ENCODE results near the gene CCDC59.
"Not testable (repeated sequence)": the region's sequence is repeated elsewhere in the genome, so short reads cannot be mapped to it uniquely, and the experiment has no call there.

CCDC59 gene, protein sequence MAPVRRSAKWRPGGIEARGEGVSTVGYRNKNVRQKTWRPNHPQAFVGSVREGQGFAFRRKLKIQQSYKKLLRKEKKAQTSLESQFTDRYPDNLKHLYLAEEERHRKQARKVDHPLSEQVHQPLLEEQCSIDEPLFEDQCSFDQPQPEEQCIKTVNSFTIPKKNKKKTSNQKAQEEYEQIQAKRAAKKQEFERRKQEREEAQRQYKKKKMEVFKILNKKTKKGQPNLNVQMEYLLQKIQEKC

DNA sequence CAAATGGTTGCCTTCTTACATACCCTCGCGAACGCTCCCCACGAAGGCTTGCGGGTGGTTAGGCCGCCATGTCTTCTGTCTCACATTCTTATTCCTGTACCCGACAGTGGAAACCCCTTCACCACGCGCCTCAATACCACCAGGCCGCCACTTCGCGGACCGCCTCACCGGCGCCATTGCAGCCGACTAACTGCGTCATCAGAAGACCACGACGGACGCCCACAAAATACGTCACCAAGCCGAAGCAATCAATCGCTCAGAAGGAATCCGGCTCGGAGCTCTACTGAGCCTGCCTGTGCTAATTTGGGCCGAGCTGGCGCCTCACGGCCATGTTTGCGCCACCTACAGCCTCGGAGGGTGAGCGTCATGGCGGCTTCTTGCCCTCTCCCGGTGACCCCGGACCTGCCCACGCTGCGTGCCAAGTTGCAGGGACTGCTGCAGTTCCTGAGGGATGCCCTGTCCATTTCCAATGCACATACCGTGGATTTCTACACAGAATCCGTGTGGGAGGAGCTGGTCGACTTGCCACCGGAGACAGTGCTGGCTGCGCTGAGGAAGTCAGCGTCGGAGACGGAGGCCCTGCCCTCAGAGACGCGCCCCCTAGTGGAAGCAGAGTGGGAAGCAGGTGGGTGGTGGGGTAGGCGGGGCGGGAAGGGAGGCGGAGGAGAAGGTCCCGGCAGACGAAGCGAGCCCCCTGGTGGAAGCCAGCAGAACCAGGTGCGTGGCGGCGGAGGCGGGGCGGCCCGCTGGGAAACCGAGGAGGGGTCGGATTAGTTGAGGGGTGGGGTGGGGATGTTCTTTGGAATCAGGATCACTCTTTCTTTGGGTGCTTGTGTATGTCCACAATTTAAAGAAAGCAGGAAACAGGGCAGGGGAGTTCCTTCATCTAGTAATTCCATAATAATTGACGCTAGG, at the start of gene CCDC59, which contains the start of gene METTL25:
Gene CCDC59, minus strand, starts transcription at position 188 of the 915 bp plus-strand sequence. Its CDS starts 11 bp downstream, at position 177.
Gene METTL25, plus strand, starts transcription at position 330 of the 915 bp plus-strand sequence. Its CDS starts 37 bp downstream, at position 367.
- DNase-seq = peak; percentile 97 to 99

DNA sequence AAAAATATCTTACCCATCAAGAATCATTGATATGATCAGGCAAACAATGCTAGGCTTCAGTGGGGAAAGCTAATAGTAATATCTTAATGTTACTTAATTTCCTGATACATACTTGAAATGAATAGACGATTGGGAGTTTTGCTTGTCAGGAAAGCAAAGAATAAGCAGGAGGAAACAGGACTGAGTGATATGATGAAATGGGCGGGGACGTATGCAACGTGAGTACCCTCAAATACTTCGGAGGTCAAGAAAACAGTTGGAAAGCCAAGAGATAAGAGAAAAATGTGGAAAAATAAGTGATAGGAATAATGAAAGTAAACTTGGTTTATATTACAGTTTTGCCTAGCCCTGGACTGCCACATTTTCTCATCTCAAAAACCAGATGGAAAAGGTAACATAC, 49.3 kb upstream of the CCDC59 start:
- DNase-seq = no peak

DNA sequence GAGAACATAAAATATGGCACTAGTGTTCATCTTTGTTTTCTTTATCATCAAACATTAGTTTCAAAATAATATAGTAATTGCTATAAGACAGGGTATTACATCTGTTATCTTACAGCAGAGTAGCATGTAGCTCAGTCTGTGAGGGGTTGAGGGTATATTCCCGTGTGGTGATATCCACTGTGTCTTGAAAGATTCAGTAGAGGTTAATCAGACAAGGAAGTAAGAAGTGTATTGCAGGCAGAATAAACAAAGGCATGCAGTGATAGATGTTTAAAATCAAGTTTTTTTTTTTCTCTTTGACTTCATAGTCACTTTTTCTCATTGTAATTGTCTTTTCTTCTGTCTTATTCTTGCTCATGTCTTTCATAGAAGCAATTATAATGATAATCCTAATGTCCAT, 48.5 kb upstream of the CCDC59 start:
- no peak for DNase-seq

DNA sequence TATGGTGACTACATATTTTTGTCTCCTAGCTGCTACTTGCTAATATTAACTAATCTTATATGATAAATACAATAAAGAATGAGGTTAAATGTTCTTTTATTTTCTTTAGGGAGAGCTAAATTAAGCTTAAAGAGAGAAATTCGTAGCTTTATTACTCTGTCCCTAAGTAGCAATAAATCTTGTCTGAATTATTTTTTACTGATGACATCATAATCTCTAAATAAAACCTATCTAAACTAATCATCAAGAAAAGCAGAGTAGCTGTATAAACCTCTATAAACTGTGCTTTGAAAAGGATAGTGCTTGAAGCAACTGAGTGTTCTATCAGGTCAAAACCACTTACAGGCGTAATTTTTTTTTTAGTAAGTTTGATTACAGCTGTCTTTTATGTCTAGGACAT, 42.6 kb upstream of the CCDC59 start:
- DNase-seq = no peak

DNA sequence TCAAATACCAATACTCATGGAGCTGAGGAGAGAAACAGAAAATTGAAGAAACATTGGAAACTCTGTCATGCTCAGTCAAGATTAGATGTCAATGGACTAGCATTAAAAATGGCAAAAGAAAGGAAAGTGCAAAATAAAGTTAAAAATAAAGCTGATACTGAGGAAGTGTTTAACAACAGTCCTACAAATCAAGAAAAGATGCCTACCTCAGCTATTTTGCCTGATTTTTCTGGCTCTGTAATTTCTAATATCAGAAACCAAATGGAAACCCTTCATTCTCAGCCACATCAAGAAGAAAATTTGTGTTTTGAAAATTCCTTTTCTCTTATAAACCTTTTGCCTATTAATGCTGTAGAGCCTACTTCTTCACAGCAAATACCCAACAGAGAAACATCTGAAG, 40.7 kb upstream of the CCDC59 start:
- no peak for DNase-seq

DNA sequence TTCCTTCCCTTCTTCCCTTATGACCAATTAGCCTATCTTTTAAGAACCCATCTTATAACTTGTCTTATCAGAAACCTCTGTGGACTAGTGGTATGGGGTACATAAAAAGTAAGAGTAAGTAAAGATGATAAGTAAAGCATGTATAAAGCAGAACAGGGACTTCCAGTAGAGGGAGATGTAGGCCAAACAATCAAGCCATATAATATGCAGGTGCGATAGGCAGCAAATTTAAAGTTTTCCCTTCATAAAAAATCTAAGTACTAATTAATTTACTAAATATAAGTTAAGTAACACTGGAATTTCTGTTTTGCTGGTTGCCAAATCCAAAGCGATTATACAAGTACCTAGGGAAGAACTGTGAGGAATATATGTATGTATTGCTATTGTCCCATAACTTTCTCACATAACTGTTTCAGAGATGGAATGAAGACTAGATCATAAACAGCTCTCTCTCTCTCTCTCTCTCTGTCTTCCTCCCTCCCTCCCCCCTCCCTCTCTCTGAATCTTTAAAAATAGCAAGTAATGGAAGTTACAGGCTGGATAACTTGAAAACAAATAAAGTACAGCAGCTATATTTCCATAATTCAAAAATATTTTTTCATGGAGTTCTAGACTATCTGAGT, 25.9 kb upstream of the CCDC59 start:
- no peak for DNase-seq

DNA sequence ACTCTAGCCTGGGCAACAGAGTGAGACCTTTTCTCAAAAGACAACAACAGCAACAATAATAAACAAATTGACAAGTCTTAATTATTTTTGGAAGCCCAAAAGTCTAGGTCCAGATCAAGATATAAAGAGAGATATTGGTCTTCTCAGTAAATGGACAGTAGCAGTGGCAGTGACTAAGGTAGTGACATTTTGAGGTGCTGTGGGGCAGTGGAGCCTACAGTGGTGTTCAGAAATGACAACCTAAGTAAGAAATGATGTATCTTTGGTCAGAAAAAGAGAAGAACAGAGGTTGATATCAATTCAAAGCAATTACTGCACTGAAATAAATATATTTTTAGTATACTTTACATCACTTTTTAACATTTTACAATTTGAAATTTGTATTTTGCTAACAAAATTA, 20.8 kb upstream of the CCDC59 start:
- no peak for DNase-seq

DNA sequence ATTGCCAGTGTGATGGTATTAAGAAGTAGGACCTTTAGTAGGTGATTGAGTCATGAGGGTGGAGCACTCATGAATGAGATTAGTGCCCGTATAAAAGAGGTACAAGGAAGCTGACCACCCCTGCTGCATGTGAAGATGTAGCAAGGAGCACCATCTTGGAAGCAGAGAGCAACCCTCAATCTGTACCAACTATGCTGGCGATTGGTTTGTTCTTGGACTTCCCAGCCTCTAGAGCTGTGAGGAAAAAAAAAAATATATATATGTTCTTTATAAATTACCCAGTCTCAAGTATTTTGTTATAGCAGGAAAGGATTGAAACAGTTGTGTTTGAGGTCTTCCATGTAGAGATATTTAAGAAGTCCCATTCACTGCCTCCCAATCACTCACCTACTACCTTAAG, 17.0 kb upstream of the CCDC59 start:
- no peak for DNase-seq

DNA sequence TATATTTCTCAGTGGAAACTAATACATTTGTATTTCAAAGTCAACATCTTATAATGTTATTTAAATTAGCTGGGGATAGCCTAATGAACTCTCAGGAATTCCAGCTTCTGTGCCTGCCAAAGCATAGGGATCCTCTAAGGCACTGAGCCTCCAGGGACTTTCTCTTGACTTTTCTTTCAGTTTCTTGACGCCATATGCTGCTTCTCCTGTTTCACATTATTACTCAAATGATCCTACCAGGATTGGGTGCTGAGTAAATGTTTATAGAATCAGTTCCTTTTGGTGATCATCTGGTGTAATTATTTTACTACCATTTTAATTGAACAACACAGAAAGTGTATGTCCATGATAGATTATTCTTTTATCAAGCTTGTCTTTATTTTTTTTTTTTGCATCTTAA, 8.0 kb upstream of the CCDC59 start:
- DNase-seq = no peak

DNA sequence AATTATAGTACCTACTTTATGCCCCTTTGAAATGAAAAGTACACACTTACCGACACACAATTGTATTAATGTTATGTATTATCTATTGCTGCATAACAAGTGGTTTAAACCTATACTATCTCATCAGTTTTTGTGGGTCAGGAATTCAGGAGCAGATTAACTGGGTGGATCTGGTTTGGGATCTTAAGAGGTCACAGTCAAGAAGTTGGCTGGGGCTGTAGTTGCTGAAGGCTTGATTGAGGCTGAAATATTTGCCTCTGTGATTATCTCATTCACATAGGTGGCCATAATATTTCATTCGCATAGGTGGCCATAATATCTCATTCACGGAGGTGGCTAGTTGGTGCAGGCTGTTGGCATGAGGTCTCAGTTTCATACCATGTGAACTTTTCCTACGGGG, 5.8 kb upstream of the CCDC59 start:
- no peak for DNase-seq

DNA sequence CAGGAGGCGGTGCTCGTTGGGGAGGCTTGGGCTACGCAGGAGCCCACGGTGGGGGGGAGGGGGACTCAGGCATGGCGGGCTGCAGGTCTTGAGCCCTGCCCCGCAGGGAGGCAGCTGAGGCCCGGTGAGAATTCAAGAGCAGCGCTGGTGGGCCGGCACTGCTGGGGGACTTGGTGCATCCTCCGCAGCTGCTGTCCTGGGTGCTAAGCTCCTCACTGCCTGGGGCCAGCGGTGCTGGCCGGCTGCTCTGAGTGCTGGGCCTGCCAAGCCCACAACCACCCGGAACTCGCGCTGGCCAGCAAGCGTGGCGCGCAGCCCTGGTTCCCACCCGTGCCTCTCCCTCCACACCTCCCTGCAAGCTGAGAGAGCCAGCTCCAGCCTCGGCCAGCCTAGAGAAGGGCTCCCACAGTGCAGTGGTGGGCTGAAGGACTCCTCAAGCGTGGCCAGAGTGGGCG, 3.3 kb upstream of the CCDC59 start:
- no peak for DNase-seq

DNA sequence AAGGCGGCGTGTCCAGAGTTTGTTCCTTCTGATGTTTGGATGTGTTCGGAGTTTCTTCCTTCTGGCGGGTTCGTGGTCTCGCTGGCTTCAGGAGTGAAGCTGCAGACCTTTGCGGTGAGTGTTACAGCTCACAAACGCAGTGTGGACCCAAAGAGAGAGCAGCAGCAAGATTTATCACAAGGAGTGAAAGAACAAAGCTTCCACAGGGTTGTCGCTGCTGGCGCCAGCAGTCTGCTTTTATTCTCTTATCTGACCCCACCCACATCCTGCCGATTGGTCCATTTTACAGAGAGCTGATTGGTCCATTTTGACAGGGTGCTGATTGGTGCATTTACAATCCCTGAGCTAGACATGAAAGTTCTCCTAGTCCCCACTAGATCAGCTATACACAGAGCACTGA, 2.6 kb upstream of the CCDC59 start:
- not testable (repeated sequence) for DNase-seq

DNA sequence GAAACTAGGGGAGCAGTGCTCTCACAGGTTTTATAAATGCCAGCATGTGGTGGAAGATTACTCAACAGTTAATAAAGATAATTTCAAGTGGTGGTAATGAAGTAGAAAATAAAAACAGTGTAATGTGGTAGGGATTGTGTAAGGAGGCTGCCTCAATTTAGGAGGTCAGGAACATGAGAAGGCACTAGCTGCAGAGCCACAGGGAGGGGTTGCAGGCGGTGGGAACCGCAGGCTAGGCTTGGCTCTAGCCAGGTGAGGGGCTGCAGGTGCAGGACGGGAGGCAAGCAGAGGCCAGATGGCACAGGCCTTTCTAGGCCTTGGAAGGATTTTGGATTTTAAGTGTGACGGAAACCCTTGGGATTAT, 910 bp upstream of the CCDC59 start:
- DNase-seq = peak in 1 of 2 experiments; percentile 26

DNA sequence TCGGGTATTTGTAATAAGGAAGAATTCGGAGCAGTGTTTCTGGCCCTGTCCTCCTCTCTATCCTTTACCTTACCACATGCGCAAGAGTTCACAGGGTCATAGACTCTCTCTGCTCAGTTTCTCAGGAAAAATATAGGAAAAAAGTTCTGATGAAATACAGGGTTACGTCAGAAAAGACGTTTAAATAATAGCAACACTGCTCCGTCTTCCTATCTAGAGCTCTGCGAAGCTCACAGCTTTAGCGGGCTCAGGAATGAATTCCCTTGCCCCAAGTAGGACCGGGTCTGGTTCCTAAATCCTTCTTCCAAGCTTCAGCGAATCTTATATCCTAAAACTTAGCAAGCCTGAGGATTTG, 365 bp downstream of the CCDC59 start:
- no peak for DNase-seq

DNA sequence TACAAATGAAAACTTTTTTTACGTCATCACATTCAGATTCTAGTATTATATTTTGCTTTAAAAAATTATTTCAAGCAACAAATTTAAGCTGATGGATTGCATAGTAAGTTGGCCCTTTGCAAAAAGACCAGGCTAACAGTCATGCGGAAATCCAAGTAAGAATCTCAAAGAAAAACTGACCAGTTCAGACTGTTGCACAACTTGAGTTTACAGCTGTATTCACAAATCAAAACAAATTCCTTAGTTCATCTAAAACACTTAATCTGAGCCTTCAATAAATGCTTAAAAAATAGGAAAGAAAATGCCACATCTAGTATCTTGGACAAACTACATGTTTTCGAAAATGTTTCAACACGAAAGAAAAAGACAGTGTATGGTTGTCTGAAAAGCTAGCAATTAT, 847 bp downstream of the CCDC59 start:
- DNase-seq = no peak

DNA sequence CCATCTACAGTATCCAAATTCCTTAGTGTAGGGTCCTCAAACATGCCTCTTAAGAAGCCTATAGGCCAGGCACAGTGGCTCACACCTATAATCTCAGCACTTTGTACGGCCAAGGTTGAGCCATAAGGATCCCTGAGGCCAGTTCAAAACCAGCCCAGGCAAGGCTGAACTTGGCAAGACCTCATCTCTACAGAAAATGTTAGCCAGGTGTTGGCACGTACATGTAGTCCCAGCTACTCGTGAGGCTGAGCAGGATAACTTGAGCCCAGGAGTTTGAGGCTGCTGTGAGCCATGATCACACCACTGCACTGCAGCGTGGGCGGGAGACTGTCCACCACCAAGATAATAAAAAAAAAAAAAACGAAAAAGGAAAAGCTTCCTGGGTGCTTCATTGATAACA, 6.8 kb downstream of the CCDC59 start:
- DNase-seq = no peak

DNA sequence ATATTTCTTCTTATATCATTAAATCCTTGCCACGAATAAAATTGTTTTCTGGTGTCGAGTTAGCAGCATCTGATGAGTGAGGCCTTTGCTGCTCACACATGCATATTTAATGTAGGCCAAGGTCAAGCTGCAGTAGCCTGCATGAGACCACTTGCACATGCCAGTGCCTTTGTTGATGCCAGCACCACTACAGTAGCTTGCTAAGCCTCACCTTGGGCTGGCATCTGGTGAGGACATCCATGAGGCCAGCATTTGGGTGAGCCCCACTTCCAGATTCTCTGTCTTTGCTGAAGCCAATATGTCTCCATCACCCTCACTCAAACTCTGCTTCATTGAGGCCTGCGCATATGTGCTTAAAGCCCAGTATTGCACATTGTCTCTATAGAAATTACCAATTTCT, 8.0 kb downstream of the CCDC59 start:
- DNase-seq = no peak

DNA sequence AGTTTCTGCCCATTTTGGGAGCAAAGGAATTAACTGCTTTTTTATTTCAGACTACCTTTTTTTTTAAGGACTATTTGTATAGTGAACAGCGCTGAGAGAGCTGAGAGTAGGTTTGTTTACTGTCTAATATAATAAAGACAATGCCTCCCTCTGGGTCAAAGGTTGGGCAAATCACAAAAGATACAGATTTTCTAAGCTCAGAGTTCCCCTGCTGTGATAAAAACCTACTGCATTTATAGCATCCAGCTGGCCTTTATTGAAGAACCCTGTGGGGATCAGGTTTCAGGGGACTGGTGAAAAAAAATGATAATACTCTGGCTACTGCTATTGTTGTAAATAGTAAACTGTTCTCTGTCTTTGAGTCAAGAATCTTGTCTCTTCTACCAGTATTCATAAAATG, 28.7 kb downstream of the CCDC59 start:
- DNase-seq = no peak

DNA sequence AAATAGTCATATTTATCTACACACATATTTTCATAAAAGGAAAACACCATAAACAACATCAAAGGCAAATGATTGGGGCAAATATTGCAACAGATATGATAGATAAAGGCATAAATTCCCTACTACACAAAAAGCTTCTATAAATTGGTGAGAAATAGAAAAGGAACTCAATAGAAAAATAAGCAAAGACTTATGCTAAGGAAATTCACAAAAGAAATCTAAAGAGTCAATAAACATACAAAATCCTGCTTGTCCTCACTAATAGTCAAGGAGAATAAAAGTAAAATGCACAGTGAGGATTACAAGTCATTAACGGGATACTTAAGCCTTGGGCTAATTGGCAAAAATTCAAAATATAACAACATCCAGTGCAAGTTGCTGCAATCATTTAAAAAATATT, 30.3 kb downstream of the CCDC59 start:
- no peak for DNase-seq

DNA sequence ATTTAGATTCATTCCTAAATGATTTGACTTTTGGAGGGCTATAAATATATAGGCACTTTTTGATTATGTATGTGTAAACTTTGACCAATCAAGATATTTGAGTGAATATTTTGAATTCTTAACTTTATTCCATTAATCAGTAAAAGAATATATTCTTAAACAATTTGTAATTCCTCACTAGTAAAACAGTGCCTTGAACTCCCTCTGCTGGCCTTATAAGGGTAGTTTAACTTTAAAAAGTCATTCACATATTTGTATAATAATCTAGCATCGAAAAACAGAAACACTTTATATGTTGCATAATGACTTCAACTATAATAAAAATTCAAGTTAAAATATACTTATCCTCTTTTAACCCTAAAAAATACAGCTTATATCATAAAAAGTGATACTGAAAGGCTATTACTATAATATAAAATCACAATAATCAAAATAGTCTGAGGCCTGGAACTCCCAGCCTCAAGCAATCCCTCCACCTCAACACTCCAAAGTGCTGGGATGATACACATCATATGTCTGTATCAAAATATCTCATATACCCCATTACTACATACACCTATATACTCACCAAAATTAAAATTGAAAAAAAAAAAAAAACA, 31.2 kb downstream of the CCDC59 start:
- DNase-seq = no peak

DNA sequence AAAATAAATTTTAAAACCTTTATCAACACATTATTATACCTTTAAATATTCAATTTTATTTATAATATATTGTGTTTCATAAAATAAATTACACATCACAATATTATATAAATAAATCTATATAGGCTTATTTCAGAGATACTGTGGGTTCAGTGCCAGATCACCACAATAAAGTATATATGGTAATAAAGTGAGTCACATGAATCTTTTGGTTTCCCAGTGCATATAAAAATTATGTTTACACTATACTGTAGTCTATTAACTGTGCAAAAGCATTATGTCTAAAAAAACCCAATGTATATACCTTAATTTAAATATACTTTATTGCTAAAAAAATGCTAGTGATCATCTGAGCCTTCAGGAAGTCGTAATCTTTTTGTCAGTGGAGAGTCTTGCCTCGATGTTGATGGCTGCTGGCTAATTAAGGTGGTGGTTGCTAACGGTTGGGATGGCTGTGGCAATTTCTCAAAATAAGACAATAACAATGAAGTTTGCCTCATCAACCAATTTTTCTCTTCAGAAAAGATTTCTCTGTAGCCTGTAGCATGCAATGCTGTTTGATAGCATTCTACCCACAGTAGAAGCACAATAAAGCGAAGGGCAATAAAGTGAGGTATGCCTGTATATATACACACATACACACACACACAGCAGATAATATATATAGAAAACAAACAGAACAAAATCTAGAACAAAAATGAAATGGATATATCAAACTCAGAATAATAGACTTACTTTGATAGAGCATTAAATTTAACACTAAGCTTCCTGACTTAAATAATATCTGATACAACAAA, 32.4 kb downstream of the CCDC59 start:
- no peak for DNase-seq

DNA sequence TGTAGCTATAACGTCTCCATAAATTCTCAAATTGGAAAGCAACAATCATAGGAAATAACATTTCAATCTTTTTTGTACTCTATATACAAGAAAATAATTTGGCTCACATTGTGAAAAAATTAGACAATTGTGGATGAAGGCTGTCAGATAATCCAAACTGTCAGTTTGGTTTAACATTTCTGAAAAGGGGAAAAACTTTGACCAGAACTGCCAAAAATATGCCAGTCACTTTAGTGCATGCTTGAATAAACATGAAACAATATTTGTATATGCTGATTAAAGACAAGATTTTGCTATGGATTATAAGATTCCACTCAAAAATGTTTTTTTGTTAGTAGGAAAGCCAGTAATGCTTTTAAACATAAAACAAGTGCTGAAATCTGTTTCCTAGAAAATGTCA, 38.9 kb downstream of the CCDC59 start:
- DNase-seq = no peak

Data from activated T-cell treated with anti-CD3 and anti-CD28 coated beads, Interleukin-2, amount 50 U/mL, for 48 hours (primary cell).